SK-N-SH (cell line): ENCODE data around the gene CD180. TPM values are rescaled to one million over a fixed set of nuclear protein-coding genes. Genes with fewer than 3 reads are reported as not detected.

Source experiments
- CTCF ChIA-PET: fragments of 300-600, 350-600 bp; formaldehyde crosslinking; extraction: SDS; loops from one replicate; lab custom pipeline; 2021; lab: Yijun Ruan, JAX
- POLR2A ChIA-PET: fragments of 350-600 bp; sonication (Branson Sonifier 250); formaldehyde crosslinking; extraction: SDS; loops from one replicate; lab custom pipeline; 2020; ENCODE audit warnings: antibody characterized with exemption, inconsistent platforms; lab: Yijun Ruan, JAX
- DNase-seq: peaks from one replicate; pipeline ENCODE4 v3.0.0; 2012
- H2AFZ ChIP-seq: fragments of 200-600 bp; sonication (generic); 2 replicates; pipeline ENCODE4 v1.8.1; 2016; ENCODE audit warnings: antibody characterized with exemption, mild to moderate bottlenecking, low read depth
- H3F3A ChIP-seq: fragments of 200-600 bp; sonication (generic); replicated peaks from 2 replicates; pipeline ENCODE3; 2016; ENCODE audit warnings: antibody characterized with exemption, mild to moderate bottlenecking; ENCODE audit not compliant: insufficient read depth
- H3K27ac ChIP-seq, 2 experiments: fragments of 200-500 bp in 1 of 2; fragments of 200-600 bp in 1 of 2; sonication (Bioruptor generic) in 1 of 2; sonication (generic), shearing (Covaris generic) in 1 of 2; 2 replicates each; pipeline versions ENCODE4 v1.5.1 to v1.6.1; 2014 to 2016; ENCODE audit warnings: low read depth in 2 of 2, inconsistent platforms in 1 of 2, low read length in 1 of 2, mild to moderate bottlenecking in 1 of 2, mixed read lengths in 1 of 2
- H3K27me3 ChIP-seq: fragments of 200-600 bp; sonication (generic), shearing (Covaris generic); 2 replicates; pipeline ENCODE4 v1.6.1; 2016; ENCODE audit warnings: mixed run types; ENCODE audit not compliant: insufficient read depth
- H3K36me3 ChIP-seq, 2 experiments: fragments of 200-500 bp in 1 of 2; fragments of 200-600 bp in 1 of 2; sonication (Bioruptor generic) in 1 of 2; sonication (generic) in 1 of 2; replicated peaks in 1 of 2; 2 replicates each; pipeline versions ENCODE3 to v1.5.1; 2014 to 2016; ENCODE audit warnings: low read length in 1 of 2, mild to moderate bottlenecking in 1 of 2; ENCODE audit not compliant: insufficient read depth in 2 of 2, control insufficient read depth in 1 of 2
- H3K4me1 ChIP-seq, 2 experiments: fragments of 200-500 bp in 1 of 2; fragments of 200-600 bp in 1 of 2; sonication (Bioruptor generic) in 1 of 2; sonication (generic), shearing (Covaris generic) in 1 of 2; 2 replicates each; pipeline versions ENCODE4 v1.5.1 to v1.6.1; 2014 to 2016; ENCODE audit warnings: low read depth in 1 of 2, low read length in 1 of 2, mixed run types in 1 of 2; ENCODE audit not compliant: insufficient read depth in 2 of 2, control insufficient read depth in 1 of 2
- H3K4me2 ChIP-seq: fragments of 200-600 bp; sonication (generic), shearing (Covaris generic); 2 replicates; pipeline ENCODE4 v1.6.1; 2017; ENCODE audit warnings: mixed run types
- H3K4me3 ChIP-seq, 2 experiments: fragments of 200-500 bp in 1 of 2; fragments of 200-600 bp in 1 of 2; sonication (Bioruptor generic) in 1 of 2; sonication (generic), shearing (Covaris generic) in 1 of 2; 2 replicates each; pipeline versions ENCODE4 v1.5.1 to v1.8.1; 2014 to 2016; ENCODE audit warnings: low read depth in 2 of 2, inconsistent platforms in 1 of 2, low read length in 1 of 2, mild to moderate bottlenecking in 1 of 2, mixed read lengths in 1 of 2, moderate library complexity in 1 of 2
- H3K79me2 ChIP-seq: fragments of 200-600 bp; sonication (generic); 2 replicates; pipeline ENCODE4 v1.8.1; 2017; ENCODE audit warnings: mild to moderate bottlenecking; ENCODE audit not compliant: insufficient read depth
- H3K9ac ChIP-seq: fragments of 200-600 bp; sonication (generic); 2 replicates; pipeline ENCODE4 v1.6.1; 2017; ENCODE audit warnings: mixed run types
- H3K9me2 ChIP-seq: fragments of 200-600 bp; sonication (generic); 2 replicates; pipeline ENCODE4 v1.6.1; 2017; ENCODE audit warnings: mixed run types
- H3K9me3 ChIP-seq: fragments of 200-600 bp; sonication (generic); 2 replicates; pipeline ENCODE4 v1.6.1; 2017; ENCODE audit warnings: mixed run types, mild to moderate bottlenecking, moderate library complexity
- H4K20me1 ChIP-seq: fragments of 200-600 bp; sonication (generic); 2 replicates; pipeline ENCODE4 v1.6.1; 2017; ENCODE audit warnings: mild to moderate bottlenecking, mixed run types; ENCODE audit not compliant: insufficient read depth
- CTCF ChIP-seq: fragments of 200-600 bp; sonication (generic); IDR thresholded peaks from 2 replicates; pipeline ENCODE4 v1.6.1; 2017; ENCODE audit warnings: antibody characterized with exemption, mild to moderate bottlenecking, moderate library complexity
- ELF1 ChIP-seq: IDR thresholded peaks from 2 replicates; pipeline ENCODE4 v1.4.0; 2012
- EP300 ChIP-seq, 2 experiments: IDR thresholded peaks; 2 replicates each; pipeline versions ENCODE4 v1.4.0 to v1.6.1; 2012; ENCODE audit warnings: borderline replicate concordance in 1 of 2, low read depth in 1 of 2, low read length in 1 of 2
- EZH2phosphoT487 ChIP-seq: fragments of 200-600 bp; sonication (generic); IDR thresholded peaks from 2 replicates; pipeline ENCODE4 v1.6.1; 2017; ENCODE audit warnings: low read depth, mixed run types, mild to moderate bottlenecking, antibody characterized with exemption, moderate library complexity, borderline replicate concordance
- FOXM1 ChIP-seq: IDR thresholded peaks from 2 replicates; pipeline ENCODE4 v1.4.0; 2012; ENCODE audit warnings: low read depth, mild to moderate bottlenecking
- GATA2 ChIP-seq: sonication (generic); formaldehyde crosslinking; IDR thresholded peaks from 2 replicates; pipeline ENCODE4 v1.5.0; 2020; ENCODE audit warnings: mild to moderate bottlenecking, missing genetic modification reagents
- JUND ChIP-seq: IDR thresholded peaks from 2 replicates; pipeline ENCODE4 v1.4.0; 2012
- MEF2A ChIP-seq: IDR thresholded peaks from 2 replicates; pipeline ENCODE4 v1.4.0; 2012; ENCODE audit warnings: low read depth, borderline replicate concordance
- MXI1 ChIP-seq: IDR thresholded peaks from 2 replicates; pipeline ENCODE4 v1.6.1; 2012; ENCODE audit warnings: mild to moderate bottlenecking, low read depth, low read length, improper control_type of control experiment
- NFIC ChIP-seq: IDR thresholded peaks from 2 replicates; pipeline ENCODE4 v1.4.0; 2012; ENCODE audit warnings: borderline replicate concordance
- NRF1 ChIP-seq: IDR thresholded peaks from 2 replicates; pipeline ENCODE4 v1.6.1; 2012; ENCODE audit warnings: low read depth, mild to moderate bottlenecking, low read length
- POLR2AphosphoS5 ChIP-seq: IDR thresholded peaks from 2 replicates; pipeline ENCODE4 v1.6.1; 2012; ENCODE audit warnings: low read depth, low read length
- RFX5 ChIP-seq: IDR thresholded peaks from 2 replicates; pipeline ENCODE4 v1.6.1; 2012; ENCODE audit warnings: mild to moderate bottlenecking, improper control_type of control experiment, low read length
- RXRA ChIP-seq: IDR thresholded peaks from 2 replicates; pipeline ENCODE4 v1.4.0; 2012; ENCODE audit warnings: low read depth, mild to moderate bottlenecking, borderline replicate concordance
- TCF12 ChIP-seq: IDR thresholded peaks from 2 replicates; pipeline ENCODE4 v1.4.0; 2012
- TEAD4 ChIP-seq: IDR thresholded peaks from 2 replicates; pipeline ENCODE4 v1.4.0; 2012; ENCODE audit warnings: mild to moderate bottlenecking, borderline replicate concordance; ENCODE audit not compliant: insufficient read depth
- USF2 ChIP-seq: fragments of 150-350 bp; IDR thresholded peaks from 2 replicates; pipeline ENCODE4 v1.6.1; 2017; ENCODE audit warnings: antibody characterized with exemption, low read length, low read depth, borderline replicate concordance
- ZBTB33 ChIP-seq: IDR thresholded peaks from 2 replicates; pipeline ENCODE4 v1.4.0; 2012; ENCODE audit warnings: low read depth, borderline replicate concordance
- WGBS: methylation state at CpG from one replicate; pipeline ENCODE4 v1.1.6; 2017; ENCODE audit warnings: low lambda C conversion rate; 5-methylcytosine and 5-hydroxymethylcytosine counted together
- polyA plus RNA-seq, 3 experiments: library from polyadenylated mRNA; depleted of rRNA; stranded (reverse); fragments of >200 nt; gene quantifications; 2 replicates each; pipeline ENCODE4 v1.2.3, GENCODE V29; 2012
- TF ChIP-seq, protein P1 (sequence below): fragments of 150-350 bp; IDR thresholded peaks from 2 replicates; pipeline ENCODE4 v1.6.1; 2016; ENCODE audit warnings: mild to moderate bottlenecking, low read depth, low read length

Gene CD180
- polyA plus RNA-seq, 1 of the 3 experiments (the other 2 are of a cell fraction): 0.02 TPM

GRCh38 chr5:67243944-67244343, 47.3 kb upstream of the CD180 start:
- DNase-seq: no peak
- Histone ChIP-seq H3K4me2 (no peak overlapping the region), H2AFZ (no peak overlapping the region), H3K79me2 (no peaks in the 10 kb centered on the region), H3K27ac (no peak overlapping the region), H4K20me1 (no peaks in the 10 kb centered on the region), H3F3A (peaks cover 8% of the 10 kb centered on the region), H3K4me1 (peaks cover 17 to 53% of the 10 kb centered on the region in 2 experiments; a peak in 3 of 4 replicates), H3K9me2 (no peaks in the 10 kb centered on the region), H3K4me3 (no peak overlapping the region), H3K9me3 (no peaks in the 10 kb centered on the region), H3K27me3 (no peaks in the 10 kb centered on the region), H3K36me3 (no peaks in the 10 kb centered on the region), H3K9ac (no peak overlapping the region)
- ChIA-PET POLR2A (no interaction called here), CTCF (interaction anchor here (0.6 to 4.5 kb wide), 2 partner anchors 1008 to 1009 kb away, joined by 3 to 80 read pairs; no protein-coding TSS in a partner anchor)
- 83% methylated on average over 4 of the region's 4 CpGs for WGBS
- TF ChIP-seq FOXM1 (no peak), RFX5 (no peak), TEAD4 (no peak), ELF1 (no peak), NRF1 (no peak), RXRA (no peak), MEF2A (no peak), JUND (no peak), NFIC (no peak), EP300 (IDR thresholded peaks at IDR 0.05; ENCODE audit: borderline replicate concordance in 1 of 2, low read depth in 1 of 2, low read length in 1 of 2) (no peak), USF2 (no peak), MXI1 (no peak), POLR2AphosphoS5 (no peak), ZBTB33 (no peak), CTCF (no peak), EZH2phosphoT487 (no peak), GATA2 (CRISPR knock-in tag) (no peak), TCF12 (no peak)
- TF ChIP-seq, protein P1, sequence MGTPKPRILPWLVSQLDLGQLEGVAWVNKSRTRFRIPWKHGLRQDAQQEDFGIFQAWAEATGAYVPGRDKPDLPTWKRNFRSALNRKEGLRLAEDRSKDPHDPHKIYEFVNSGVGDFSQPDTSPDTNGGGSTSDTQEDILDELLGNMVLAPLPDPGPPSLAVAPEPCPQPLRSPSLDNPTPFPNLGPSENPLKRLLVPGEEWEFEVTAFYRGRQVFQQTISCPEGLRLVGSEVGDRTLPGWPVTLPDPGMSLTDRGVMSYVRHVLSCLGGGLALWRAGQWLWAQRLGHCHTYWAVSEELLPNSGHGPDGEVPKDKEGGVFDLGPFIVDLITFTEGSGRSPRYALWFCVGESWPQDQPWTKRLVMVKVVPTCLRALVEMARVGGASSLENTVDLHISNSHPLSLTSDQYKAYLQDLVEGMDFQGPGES: no peak
